NT2/D1 (cell line): ENCODE data around the gene SPINK1.

Source experiments
- SUZ12 ChIP-seq: IDR thresholded peaks from 2 replicates; pipeline ENCODE4 v1.6.1; 2011; ENCODE audit not compliant: insufficient read length, insufficient read depth; ENCODE audit errors: extremely low read depth
- YY1 ChIP-seq: IDR thresholded peaks from 2 replicates; pipeline ENCODE4 v1.6.1; 2011; ENCODE audit not compliant: insufficient read length, insufficient read depth
- ZNF274 ChIP-seq: IDR thresholded peaks from 2 replicates; pipeline ENCODE4 v1.6.1; 2011; ENCODE audit warnings: mild to moderate bottlenecking, low read depth, low read length

DNA sequence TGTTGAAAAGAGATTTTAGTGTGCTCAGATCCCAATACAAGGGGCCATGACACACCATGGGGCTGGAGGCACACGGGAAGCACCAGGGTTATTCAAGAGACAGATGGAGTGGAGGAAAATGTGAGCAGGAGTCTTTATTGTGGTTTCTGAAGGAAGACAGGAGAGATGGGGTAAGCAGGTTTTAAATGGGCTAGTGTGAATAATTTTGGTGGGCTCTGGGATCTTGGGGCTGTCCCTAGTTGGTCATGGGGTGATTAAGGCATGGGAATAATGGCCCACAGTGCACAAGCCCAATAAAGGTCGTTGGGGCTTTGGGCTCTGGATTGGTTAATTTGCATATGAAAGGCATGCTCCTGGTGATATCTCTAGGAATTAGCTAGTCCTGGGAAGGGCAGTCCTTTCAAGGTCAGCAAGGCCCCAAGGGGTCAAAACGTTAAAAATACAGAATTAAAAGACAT is 43.5 kb upstream of the SPINK1 start:
- TF ChIP-seq ZNF274, result no peak
- TF ChIP-seq SUZ12, result no peak
- no peak for TF ChIP-seq YY1
